ENCODE results near the gene GH1. TPM values are rescaled to one million over a fixed set of nuclear protein-coding genes. Genes with fewer than 3 reads are reported as not detected.
"Not testable (repeated sequence)": the region's sequence is repeated elsewhere in the genome, so short reads cannot be mapped to it uniquely, and the experiment has no call there.

The GH1 gene
- total RNA-seq, 1 experiment from 2014 or later: not detected

- not testable (repeated sequence) for H2BK5ac ChIP-seq (ENCODE audit: insufficient read length, low read length); H3K27ac Mint-ChIP-seq; H3K56ac ChIP-seq (ENCODE audit: insufficient read length, low read depth, low read length); H3K23me2 ChIP-seq (ENCODE audit: insufficient read length, low read depth, low read length, poor library complexity, severe bottlenecking); H4K20me1 ChIP-seq (ENCODE audit: control insufficient read depth, insufficient read depth, insufficient read length); H2BK120ac ChIP-seq (ENCODE audit: low read depth, low read length, poor library complexity, severe bottlenecking); H3K36me3 Mint-ChIP-seq (ENCODE audit: insufficient read depth in 1 of 3, low read depth in 3 of 3); H2AFZ ChIP-seq (ENCODE audit: low read length); H3K79me1 ChIP-seq (ENCODE audit: insufficient read depth, low read depth, low read length, poor library complexity, severe bottlenecking); H3K18ac ChIP-seq (ENCODE audit: insufficient read length, low read depth, low read length); H3K14ac ChIP-seq (ENCODE audit: insufficient read depth, low read length); H3K9me3 Mint-ChIP-seq; H3K9ac ChIP-seq (ENCODE audit: extremely low read depth, insufficient read length, low read length); H3K9me3 ChIP-seq (ENCODE audit: control insufficient read depth, low read depth, low read length); H2AK5ac ChIP-seq (ENCODE audit: insufficient read length, low read length); H4K8ac ChIP-seq (replicated peaks; ENCODE audit: insufficient read length, low read depth, low read length); H3K4me3 Mint-ChIP-seq; H3K79me2 ChIP-seq (ENCODE audit: insufficient read depth, low read length); H3K27me3 Mint-ChIP-seq (ENCODE audit: low read depth); H3K4ac ChIP-seq (ENCODE audit: low read depth, low read length); H4K5ac ChIP-seq (ENCODE audit: insufficient read length, low read depth, low read length); H3K4me1 Mint-ChIP-seq; H4K91ac ChIP-seq (ENCODE audit: insufficient read length, low read depth, low read length); H3K27ac ChIP-seq (ENCODE audit: insufficient read length, low read depth, low read length); H2BK20ac ChIP-seq (ENCODE audit: low read depth, low read length, poor library complexity, severe bottlenecking); H3T11ph ChIP-seq (ENCODE audit: low read length); H3K27me3 ChIP-seq (ENCODE audit: insufficient read depth, low read length); H2BK15ac ChIP-seq (ENCODE audit: low read depth, low read length); H3K4me1 ChIP-seq (ENCODE audit: insufficient read depth, low read length); H3K23ac ChIP-seq (ENCODE audit: insufficient read length, low read depth, low read length); H2BK12ac ChIP-seq (ENCODE audit: insufficient read length, low read depth, low read length); H3K4me2 ChIP-seq (ENCODE audit: insufficient read depth, insufficient read length, low read length); DNase-seq
- WGBS (ENCODE audit: extremely low coverage, insufficient read length, low lambda C conversion rate): no CpG with 5 or more reads among the region's 6 CpGs
Measured at GRCh38 chr17:63874693-63875092, 43.9 kb downstream of the GH1 start.
